H9 (cell line): Measurements from ENCODE around the gene VILL. TPM values are rescaled to one million over a fixed set of nuclear protein-coding genes. Genes with fewer than 3 reads are reported as not detected.

ENCODE experiments used
- DNase-seq: peaks from one replicate; pipeline ENCODE4 v3.0.0-alpha.2; 2017
- H2AFZ ChIP-seq: one replicate; pipeline ENCODE4 v1.6.1; 2013; ENCODE audit warnings: mild to moderate bottlenecking, low read length, control low read depth, moderate library complexity
- H2AK5ac ChIP-seq: 2 replicates; pipeline ENCODE4 v1.6.1; 2013; ENCODE audit warnings: low read length, control low read depth, mixed read lengths; ENCODE audit not compliant: insufficient read length
- H2BK120ac ChIP-seq: one replicate; pipeline ENCODE4 v1.6.1; 2013; ENCODE audit warnings: low read depth, mild to moderate bottlenecking, low read length, control low read depth, inconsistent platforms; ENCODE audit not compliant: poor library complexity, severe bottlenecking
- H2BK12ac ChIP-seq: 2 replicates; pipeline ENCODE4 v1.6.1; 2013; ENCODE audit warnings: low read length, control low read depth, mixed read lengths, low read depth; ENCODE audit not compliant: insufficient read length
- H2BK15ac ChIP-seq: 2 replicates; pipeline ENCODE4 v1.6.1; 2013; ENCODE audit warnings: low read depth, low read length, control low read depth
- H2BK20ac ChIP-seq: one replicate; pipeline ENCODE4 v1.6.1; 2013; ENCODE audit warnings: low read depth, mild to moderate bottlenecking, low read length, control low read depth, inconsistent platforms; ENCODE audit not compliant: poor library complexity, severe bottlenecking
- H2BK5ac ChIP-seq: 2 replicates; pipeline ENCODE4 v1.6.1; 2013; ENCODE audit warnings: low read length, control low read depth, mixed read lengths; ENCODE audit not compliant: insufficient read length
- H3K14ac ChIP-seq: 2 replicates; pipeline ENCODE4 v1.6.1; 2013; ENCODE audit warnings: low read length, control low read depth; ENCODE audit not compliant: insufficient read depth
- H3K18ac ChIP-seq: 2 replicates; pipeline ENCODE4 v1.6.1; 2013; ENCODE audit warnings: low read depth, mild to moderate bottlenecking, mixed read lengths, low read length, control low read depth; ENCODE audit not compliant: insufficient read length
- H3K23ac ChIP-seq: 2 replicates; pipeline ENCODE4 v1.6.1; 2013; ENCODE audit warnings: low read length, control low read depth, mixed read lengths, low read depth; ENCODE audit not compliant: insufficient read length
- H3K23me2 ChIP-seq: 2 replicates; pipeline ENCODE4 v1.6.1; 2013; ENCODE audit warnings: low read depth, mild to moderate bottlenecking, mixed read lengths, low read length, control low read depth; ENCODE audit not compliant: insufficient read length, poor library complexity, severe bottlenecking
- H3K27ac ChIP-seq: 2 replicates; pipeline ENCODE4 v1.5.1; 2013; ENCODE audit warnings: low read length, control low read depth, mixed read lengths, low read depth; ENCODE audit not compliant: insufficient read length
- H3K27me3 ChIP-seq: 2 replicates; pipeline ENCODE4 v1.6.1; 2013; ENCODE audit warnings: low read length, control low read depth, inconsistent platforms; ENCODE audit not compliant: insufficient read depth
- H3K4ac ChIP-seq: 2 replicates; pipeline ENCODE4 v1.6.1; 2013; ENCODE audit warnings: low read depth, mild to moderate bottlenecking, control low read depth, inconsistent platforms, low read length, moderate library complexity
- H3K4me1 ChIP-seq: 2 replicates; pipeline ENCODE4 v1.6.1; 2013; ENCODE audit warnings: low read length, control low read depth, inconsistent platforms; ENCODE audit not compliant: insufficient read depth
- H3K4me2 ChIP-seq: 2 replicates; pipeline ENCODE4 v1.6.1; 2013; ENCODE audit warnings: low read length, control low read depth, mixed read lengths; ENCODE audit not compliant: insufficient read length, insufficient read depth
- H3K56ac ChIP-seq: 2 replicates; pipeline ENCODE4 v1.6.1; 2013; ENCODE audit warnings: low read depth, mild to moderate bottlenecking, mixed read lengths, low read length, control low read depth; ENCODE audit not compliant: insufficient read length
- H3K79me1 ChIP-seq: 2 replicates; pipeline ENCODE4 v1.6.1; 2013; ENCODE audit warnings: low read depth, mild to moderate bottlenecking, moderate library complexity, low read length, control low read depth, inconsistent platforms; ENCODE audit not compliant: insufficient read depth, poor library complexity, severe bottlenecking
- H3K79me2 ChIP-seq: 2 replicates; pipeline ENCODE4 v1.6.1; 2013; ENCODE audit warnings: low read length, control low read depth, inconsistent platforms; ENCODE audit not compliant: insufficient read depth
- H3K9ac ChIP-seq: 2 replicates; pipeline ENCODE4 v1.6.1; 2013; ENCODE audit warnings: low read length, control low read depth, mixed read lengths; ENCODE audit not compliant: insufficient read length; ENCODE audit errors: extremely low read depth
- H3K9me3 ChIP-seq: one replicate; pipeline ENCODE4 v1.6.1; 2013; ENCODE audit warnings: low read depth, low read length, inconsistent platforms; ENCODE audit not compliant: control insufficient read depth
- H3T11ph ChIP-seq: one replicate; pipeline ENCODE4 v1.6.1; 2013; ENCODE audit warnings: mild to moderate bottlenecking, low read length, control low read depth, inconsistent platforms
- H4K20me1 ChIP-seq: one replicate; pipeline ENCODE4 v1.6.1; 2013; ENCODE audit not compliant: control insufficient read depth, insufficient read length, insufficient read depth
- H4K5ac ChIP-seq: 2 replicates; pipeline ENCODE4 v1.6.1; 2013; ENCODE audit warnings: low read depth, mild to moderate bottlenecking, mixed read lengths, low read length, control low read depth; ENCODE audit not compliant: insufficient read length
- H4K8ac ChIP-seq: replicated peaks from 2 replicates; pipeline ENCODE4 v1.6.1; 2013; ENCODE audit warnings: low read length, control low read depth, mixed read lengths, low read depth; ENCODE audit not compliant: insufficient read length
- H4K91ac ChIP-seq: 2 replicates; pipeline ENCODE4 v1.6.1; 2013; ENCODE audit warnings: low read depth, mild to moderate bottlenecking, moderate library complexity, mixed read lengths, low read length, control low read depth; ENCODE audit not compliant: insufficient read length
- H3K27ac Mint-ChIP-seq, 3 experiments: 2 replicates in 2 of 3; 3 replicates in 1 of 3; pipeline ENCODE4 v1.8.0; 2020 to 2021; ENCODE audit warnings: mixed read lengths in 3 of 3, mild to moderate bottlenecking in 1 of 3, moderate library complexity in 1 of 3
- H3K27me3 Mint-ChIP-seq: 2 replicates; pipeline ENCODE4 v1.8.0; 2021; ENCODE audit warnings: low read depth, mild to moderate bottlenecking, moderate library complexity, mixed read lengths
- H3K36me3 Mint-ChIP-seq, 3 experiments: 2 replicates in 2 of 3; 3 replicates in 1 of 3; pipeline ENCODE4 v1.8.0; 2020 to 2021; ENCODE audit warnings: low read depth in 3 of 3, mixed read lengths in 3 of 3; ENCODE audit not compliant: insufficient read depth in 1 of 3
- H3K4me1 Mint-ChIP-seq, 2 experiments: 2 replicates each; pipeline ENCODE4 v1.8.0; 2020; ENCODE audit warnings: mixed read lengths in 2 of 2
- H3K4me3 Mint-ChIP-seq, 2 experiments: 2 replicates in 1 of 2; 3 replicates in 1 of 2; pipeline ENCODE4 v1.8.0; 2020 to 2021; ENCODE audit warnings: mild to moderate bottlenecking in 2 of 2, mixed read lengths in 2 of 2, moderate library complexity in 1 of 2
- H3K9me3 Mint-ChIP-seq, 2 experiments: 2 replicates in 1 of 2; 3 replicates in 1 of 2; pipeline ENCODE4 v1.8.0; 2020; ENCODE audit warnings: mild to moderate bottlenecking in 2 of 2, mixed read lengths in 2 of 2, moderate library complexity in 1 of 2
- WGBS: extraction: QIAGEN DNeasy Blood & Tissue Kit; methylation state at CpG from one replicate; pipeline ENCODE4 v1.1.7; 2013; ENCODE audit warnings: missing lambda C conversion rate, low lambda C conversion rate, mixed read lengths; ENCODE audit not compliant: insufficient read length; ENCODE audit errors: extremely low coverage; 5-methylcytosine and 5-hydroxymethylcytosine counted together
- total RNA-seq: library from RNA; stranded (reverse); gene quantifications from 2 replicates; pipeline ENCODE4 v1.2.1, GENCODE V29; 2021
- TF ChIP-seq, protein P1 (sequence below): fragments of 200-600 bp; sonication (generic); conservative IDR thresholded peaks from 3 replicates; pipeline ENCODE4 v1.8.0; 2021; ENCODE audit warnings: antibody characterized with exemption, mild to moderate bottlenecking

VILL gene
- total RNA-seq, 1 experiment from 2014 or later, result 3.2 TPM

DNA sequence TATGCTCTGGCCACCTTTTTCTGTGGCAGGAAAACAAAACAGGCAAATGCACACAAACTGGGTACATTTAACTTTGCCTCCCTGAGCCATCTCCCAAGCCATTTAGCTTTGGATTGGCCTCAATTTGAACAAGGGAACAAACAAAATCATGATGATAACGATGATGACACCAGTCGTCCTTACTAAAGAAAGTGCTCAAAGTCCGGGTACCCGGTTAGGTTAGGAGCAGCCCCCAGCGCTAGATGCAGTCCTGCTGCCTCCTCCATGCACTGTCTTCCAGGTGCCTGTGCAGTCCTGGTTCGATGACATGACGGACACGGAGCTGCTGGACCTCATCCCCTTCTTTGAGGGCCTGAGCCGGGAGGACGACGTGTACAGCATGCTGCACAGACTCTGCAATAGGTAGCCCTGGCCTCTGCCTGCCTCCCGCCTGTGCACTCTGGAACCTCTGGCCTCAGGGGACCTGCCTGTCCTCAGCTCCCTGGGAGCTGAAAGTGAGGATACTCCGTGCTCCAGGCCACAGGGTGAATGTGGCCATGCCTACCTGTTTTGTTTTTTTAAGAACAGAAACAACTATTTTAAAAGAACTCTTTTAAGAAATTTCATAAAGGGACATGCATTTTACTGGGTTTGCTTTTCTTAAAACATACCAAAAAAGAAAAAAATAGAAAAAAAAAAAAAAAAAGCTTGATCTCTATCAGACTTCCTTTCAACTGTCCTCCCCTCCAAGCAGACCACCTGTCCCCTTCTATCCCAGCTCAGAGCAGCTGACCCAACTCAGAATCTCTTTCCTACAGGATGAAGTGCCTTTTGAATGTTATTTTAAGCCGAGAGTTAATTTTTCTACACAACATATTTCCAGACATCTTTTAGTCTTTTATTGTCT lies 9.9 kb upstream of the VILL start:
- no peak overlapping the region for H4K8ac ChIP-seq
- no peak overlapping the region for H2BK15ac ChIP-seq
- no peak overlapping the region for H3K9ac ChIP-seq
- no peak overlapping the region for H3K27ac ChIP-seq
- no peak overlapping the region for H2AK5ac ChIP-seq
- WGBS, result no CpG with 5 or more reads among the region's 14 CpGs
- no peak overlapping the region for H3T11ph ChIP-seq
- no peak overlapping the region for H3K4me2 ChIP-seq
- TF ChIP-seq, protein P1, sequence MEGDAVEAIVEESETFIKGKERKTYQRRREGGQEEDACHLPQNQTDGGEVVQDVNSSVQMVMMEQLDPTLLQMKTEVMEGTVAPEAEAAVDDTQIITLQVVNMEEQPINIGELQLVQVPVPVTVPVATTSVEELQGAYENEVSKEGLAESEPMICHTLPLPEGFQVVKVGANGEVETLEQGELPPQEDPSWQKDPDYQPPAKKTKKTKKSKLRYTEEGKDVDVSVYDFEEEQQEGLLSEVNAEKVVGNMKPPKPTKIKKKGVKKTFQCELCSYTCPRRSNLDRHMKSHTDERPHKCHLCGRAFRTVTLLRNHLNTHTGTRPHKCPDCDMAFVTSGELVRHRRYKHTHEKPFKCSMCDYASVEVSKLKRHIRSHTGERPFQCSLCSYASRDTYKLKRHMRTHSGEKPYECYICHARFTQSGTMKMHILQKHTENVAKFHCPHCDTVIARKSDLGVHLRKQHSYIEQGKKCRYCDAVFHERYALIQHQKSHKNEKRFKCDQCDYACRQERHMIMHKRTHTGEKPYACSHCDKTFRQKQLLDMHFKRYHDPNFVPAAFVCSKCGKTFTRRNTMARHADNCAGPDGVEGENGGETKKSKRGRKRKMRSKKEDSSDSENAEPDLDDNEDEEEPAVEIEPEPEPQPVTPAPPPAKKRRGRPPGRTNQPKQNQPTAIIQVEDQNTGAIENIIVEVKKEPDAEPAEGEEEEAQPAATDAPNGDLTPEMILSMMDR, result no peak
- H3K79me2 ChIP-seq, result no peaks in the 10 kb centered on the region
- no peak overlapping the region for H2BK20ac ChIP-seq
- H3K27me3 ChIP-seq, result no peaks in the 10 kb centered on the region
- H4K5ac ChIP-seq, result no peak overlapping the region
- no peak for DNase-seq
- no peak overlapping the region for H2AFZ ChIP-seq
- no peaks in the 10 kb centered on the region for H4K20me1 ChIP-seq
- H2BK5ac ChIP-seq, result no peak overlapping the region
- no peaks in the 10 kb centered on the region for H3K4me1 ChIP-seq
- H3K4me3 Mint-ChIP-seq, result no peak overlapping the region
- H3K79me1 ChIP-seq, result no peaks in the 10 kb centered on the region
- H3K4ac ChIP-seq, result no peak overlapping the region
- H2BK120ac ChIP-seq, result no peak overlapping the region
- no peaks in the 10 kb centered on the region for H3K23me2 ChIP-seq
- no peaks in the 10 kb centered on the region for H3K27me3 Mint-ChIP-seq
- H3K9me3 Mint-ChIP-seq, result no peaks in the 10 kb centered on the region
- no peak overlapping the region for H3K18ac ChIP-seq
- H3K4me1 Mint-ChIP-seq, result no peaks in the 10 kb centered on the region
- H3K9me3 ChIP-seq, result no peaks in the 10 kb centered on the region
- peak overlapping the region in 1 of 3 experiments; percentile 5; a peak in 2 of 7 replicates for H3K27ac Mint-ChIP-seq
- no peak overlapping the region; the same call in 1 of the 2 replicates for H3K14ac ChIP-seq
- peaks cover 1 to 13% (median 6%) of the 10 kb centered on the region in 3 experiments; a peak in 6 of 7 replicates for H3K36me3 Mint-ChIP-seq
- H3K56ac ChIP-seq, result no peak overlapping the region
- no peak overlapping the region for H2BK12ac ChIP-seq
- no peak overlapping the region for H4K91ac ChIP-seq
- no peak overlapping the region for H3K23ac ChIP-seq
